GM12875 (cell line): ENCODE results near the gene P2RY6.

Source experiments
- H3K4me3 ChIP-seq: one replicate; pipeline ENCODE4 v1.5.1; 2011; ENCODE audit warnings: low read depth, low read length, control low read depth
- CTCF ChIP-seq: IDR thresholded peaks from 2 replicates; pipeline ENCODE4 v1.5.1; 2011; ENCODE audit warnings: low read depth, mild to moderate bottlenecking, control low read depth, inconsistent platforms, low read length, moderate library complexity, borderline replicate concordance; ENCODE audit not compliant: insufficient read depth

P2RY6 gene

GRCh38 chr11:73239111-73239521, 33.0 kb upstream of the P2RY6 start:
- H3K4me3 ChIP-seq, result no peak overlapping the region
- no peak for TF ChIP-seq CTCF

- TF ChIP-seq CTCF, result no peak
- no peak overlapping the region for H3K4me3 ChIP-seq
Observed at GRCh38 chr11:73239571-73240189, 32.5 kb upstream of the P2RY6 start.

GRCh38 chr11:73240190-73240781, 31.9 kb upstream of the P2RY6 start:
- no peak for TF ChIP-seq CTCF
- no peak overlapping the region for H3K4me3 ChIP-seq

- no peak overlapping the region for H3K4me3 ChIP-seq
- no peak for TF ChIP-seq CTCF
Observed at GRCh38 chr11:73241300-73241699, 30.8 kb upstream of the P2RY6 start.

- TF ChIP-seq CTCF, result peak; percentile 95
- no peak overlapping the region for H3K4me3 ChIP-seq
Observed at GRCh38 chr11:73242251-73243092, 29.7 kb upstream of the P2RY6 start.

- TF ChIP-seq CTCF, result no peak
- H3K4me3 ChIP-seq, result no peak overlapping the region
Observed at GRCh38 chr11:73243093-73243485, 29.0 kb upstream of the P2RY6 start.
